ENCODE results near the gene DNAH2.

DNAH2 gene

GRCh38 chr17:7817643-7817964 is 100.1 kb downstream of the DNAH2 start:
- Histone ChIP-seq H3K27ac (no peak overlapping the region), H3K36me3 (replicated peaks) (no peaks in the 10 kb centered on the region), H3K27me3 (replicated peaks) (no peaks in the 10 kb centered on the region), H3K4me3 (ENCODE audit: low read depth, low read length) (no peak overlapping the region)
- in situ Hi-C loops (cut with HindIII; ENCODE audit: low pct_ligation_motif_present, low sequenced_read_pairs) = no loop called here
- TF ChIP-seq CTCF (IDR thresholded peaks at IDR 0.05; ENCODE audit: low read depth, low read length, missing control alignments) = no peak
- no peak for DNase-seq

- Histone ChIP-seq H3K4me3 (ENCODE audit: low read depth, low read length) (no peak overlapping the region), H3K36me3 (replicated peaks) (no peaks in the 10 kb centered on the region), H3K27me3 (replicated peaks) (no peaks in the 10 kb centered on the region), H3K27ac (no peak overlapping the region)
- DNase-seq = no peak
- in situ Hi-C loops (cut with HindIII; ENCODE audit: low pct_ligation_motif_present, low sequenced_read_pairs) = no loop called here
- TF ChIP-seq CTCF (IDR thresholded peaks at IDR 0.05; ENCODE audit: low read depth, low read length, missing control alignments) = no peak
These were observed 100.5 kb downstream of the DNAH2 start for GRCh38 chr17:7818026-7818425.

GRCh38 chr17:7818746-7819645 is 101.5 kb downstream of the DNAH2 start:
- Histone ChIP-seq H3K27ac (no peak overlapping the region), H3K36me3 (replicated peaks) (no peaks in the 10 kb centered on the region), H3K4me3 (ENCODE audit: low read depth, low read length) (no peak overlapping the region), H3K27me3 (replicated peaks) (no peaks in the 10 kb centered on the region)
- no peak for DNase-seq
- in situ Hi-C loops (cut with HindIII; ENCODE audit: low pct_ligation_motif_present, low sequenced_read_pairs) = no loop called here
- TF ChIP-seq CTCF (IDR thresholded peaks at IDR 0.05; ENCODE audit: low read depth, low read length, missing control alignments) = no peak

GRCh38 chr17:7820231-7820630 is 102.7 kb downstream of the DNAH2 start:
- Histone ChIP-seq H3K27me3 (replicated peaks) (no peaks in the 10 kb centered on the region), H3K36me3 (replicated peaks) (no peaks in the 10 kb centered on the region), H3K4me3 (ENCODE audit: low read depth, low read length) (no peak overlapping the region), H3K27ac (no peak overlapping the region)
- in situ Hi-C loops (cut with HindIII; ENCODE audit: low pct_ligation_motif_present, low sequenced_read_pairs) = no loop called here
- DNase-seq = no peak
- TF ChIP-seq CTCF (IDR thresholded peaks at IDR 0.05; ENCODE audit: low read depth, low read length, missing control alignments) = no peak

- no peak for TF ChIP-seq CTCF (IDR thresholded peaks at IDR 0.05; ENCODE audit: low read depth, low read length, missing control alignments)
- Histone ChIP-seq H3K27ac (no peak overlapping the region), H3K4me3 (ENCODE audit: low read depth, low read length) (no peak overlapping the region), H3K36me3 (replicated peaks) (no peaks in the 10 kb centered on the region), H3K27me3 (replicated peaks) (no peaks in the 10 kb centered on the region)
- no peak for DNase-seq
- in situ Hi-C loops (cut with HindIII; ENCODE audit: low pct_ligation_motif_present, low sequenced_read_pairs) = no loop called here
These were observed 104.6 kb downstream of the DNAH2 start for GRCh38 chr17:7822126-7822525.

- no peak for TF ChIP-seq CTCF (IDR thresholded peaks at IDR 0.05; ENCODE audit: low read depth, low read length, missing control alignments)
- Histone ChIP-seq H3K36me3 (replicated peaks) (no peaks in the 10 kb centered on the region), H3K27me3 (replicated peaks) (no peaks in the 10 kb centered on the region)
These were observed 106.0 kb downstream of the DNAH2 start for GRCh38 chr17:7823581-7824001.

More at GRCh38 chr17:7823581-7824001, 106.0 kb downstream of the DNAH2 start:
- in situ Hi-C loops (cut with HindIII; ENCODE audit: low pct_ligation_motif_present, low sequenced_read_pairs) = no loop called here
- DNase-seq = no peak
- no peak overlapping the region for H3K27ac ChIP-seq
- H3K4me3 ChIP-seq (ENCODE audit: low read depth, low read length) = no peak overlapping the region

Data from brain microvascular endothelial cell (primary cell).